HG02938 (cell line): ENCODE data around the gene TNIP2.
"Not testable (repeated sequence)": the region's sequence is repeated elsewhere in the genome, so short reads cannot be mapped to it uniquely, and the experiment has no call there.

Source experiments
- ATAC-seq: cut with Tn5 transposase; IDR thresholded peaks from one replicate; pipeline ENCODE4 v1.9.1; 2021; ENCODE audit warnings: mild to moderate bottlenecking, moderate library complexity; ENCODE audit not compliant: unreplicated experiment

Gene TNIP2

GRCh38 chr4:2771264-2771663, 15.1 kb upstream of the TNIP2 start:
- no peak for ATAC-seq

GRCh38 chr4:2768921-2769336, 12.8 kb upstream of the TNIP2 start:
- ATAC-seq = no peak

- ATAC-seq = no peak
These were observed 12.0 kb upstream of the TNIP2 start for GRCh38 chr4:2768124-2768523.

- ATAC-seq = no peak
These were observed 11.6 kb upstream of the TNIP2 start for GRCh38 chr4:2767705-2768074.

- no peak for ATAC-seq
These were observed 11.0 kb upstream of the TNIP2 start for GRCh38 chr4:2767046-2767704.

- no peak for ATAC-seq
These were observed 9.8 kb upstream of the TNIP2 start for GRCh38 chr4:2765832-2766526.

GRCh38 chr4:2763511-2763967, 7.4 kb upstream of the TNIP2 start:
- no peak for ATAC-seq

- not testable (repeated sequence) for ATAC-seq
These were observed 6.6 kb upstream of the TNIP2 start for GRCh38 chr4:2762486-2763370.

GRCh38 chr4:2762048-2762447, 5.9 kb upstream of the TNIP2 start:
- ATAC-seq = no peak

- ATAC-seq = no peak
These were observed 5.1 kb upstream of the TNIP2 start for GRCh38 chr4:2761035-2761923.

- no peak for ATAC-seq
These were observed 1.3 kb upstream of the TNIP2 start for GRCh38 chr4:2757426-2757825.

GRCh38 chr4:2756691-2757350, 685 bp upstream of the TNIP2 start:
- ATAC-seq = peak; percentile 14

- ATAC-seq = no peak
These were observed 1.0 kb downstream of the TNIP2 start for GRCh38 chr4:2754848-2755819.

- ATAC-seq = no peak
These were observed 2.7 kb downstream of the TNIP2 start for GRCh38 chr4:2753436-2753835.

GRCh38 chr4:2750719-2751605, 5.2 kb downstream of the TNIP2 start:
- no peak for ATAC-seq

GRCh38 chr4:2746891-2747695, 9.0 kb downstream of the TNIP2 start:
- no peak for ATAC-seq
